B cell (primary cell): ENCODE measurements around the gene PJA1. TPM values are rescaled to one million over a fixed set of nuclear protein-coding genes. Genes with fewer than 3 reads are reported as not detected.

ENCODE experiments used
- ATAC-seq: fragments of 200-7000 bp; cut with Tn5 transposase; one replicate; pipeline ENCODE4 v1.10.0; 2021; ENCODE audit warnings: low read depth, mild to moderate bottlenecking, moderate number of reproducible peaks, moderate library complexity
- CTCF ChIA-PET: fragments of 350-600 bp; sonication (Branson Sonifier 250); formaldehyde crosslinking; loops from one replicate; lab custom pipeline; 2021; ENCODE audit warnings: antibody characterized with exemption, inconsistent platforms; lab: Charles Lee
- POLR2A ChIA-PET: fragments of 350-600 bp; sonication (Branson Sonifier 250); formaldehyde crosslinking; loops from one replicate; lab custom pipeline; 2021; ENCODE audit warnings: antibody characterized with exemption; lab: Charles Lee
- DNase-seq: peaks from one replicate; pipeline ENCODE4 v3.0.0; 2013
- H2AFZ ChIP-seq: 2 replicates; pipeline ENCODE4 v1.6.1; 2012; ENCODE audit warnings: mild to moderate bottlenecking, low read depth, low read length; ENCODE audit not compliant: insufficient read depth, poor library complexity, severe bottlenecking
- H3K27ac ChIP-seq, 2 donors: 1 replicate in 1 of 2; 2 replicates in 1 of 2; pipeline ENCODE4 v1.5.1; 2012 to 2013; ENCODE audit warnings: low read length in 2 of 2, mild to moderate bottlenecking in 2 of 2, moderate library complexity in 1 of 2
- H3K27me3 ChIP-seq, 4 experiments: fragments of 200-600 bp in 1 of 4; sonication (generic) in 1 of 4; replicated peaks in 1 of 4; 1 replicate in 2 of 4; 2 replicates in 2 of 4; pipeline versions ENCODE4 v1.6.1 to v1.7.0; 2013 to 2016; ENCODE audit warnings: low read length in 3 of 4, mild to moderate bottlenecking in 2 of 4, mixed read lengths in 1 of 4, moderate library complexity in 1 of 4; ENCODE audit not compliant: insufficient read depth in 4 of 4, control insufficient read depth in 3 of 4; ENCODE audit errors: control extremely low read depth in 1 of 4
- H3K36me3 ChIP-seq, 2 experiments: replicated peaks in 1 of 2; 1 replicate in 1 of 2; 2 replicates in 1 of 2; pipeline versions ENCODE4 v1.6.1 to v1.7.1; 2013; ENCODE audit warnings: low read length in 1 of 2; ENCODE audit not compliant: insufficient read depth in 2 of 2, control insufficient read depth in 1 of 2; ENCODE audit errors: control extremely low read depth in 1 of 2, extremely low read depth in 1 of 2
- H3K4me1 ChIP-seq, 2 donors: fragments of 200-600 bp in 1 of 2; sonication (generic) in 1 of 2; 1 replicate in 1 of 2; 2 replicates in 1 of 2; pipeline versions ENCODE4 v1.5.1 to v1.6.1; 2013 to 2017; ENCODE audit warnings: low read length in 2 of 2; ENCODE audit not compliant: control insufficient read depth in 2 of 2, insufficient read depth in 2 of 2
- H3K4me2 ChIP-seq: replicated peaks from 2 replicates; pipeline ENCODE3; 2012; ENCODE audit warnings: mild to moderate bottlenecking, low read depth, low read length; ENCODE audit not compliant: poor library complexity, severe bottlenecking
- H3K4me3 ChIP-seq, 5 experiments: fragments of 200-600 bp in 1 of 5; sonication (generic) in 1 of 5; 1 replicate in 3 of 5; 2 replicates in 2 of 5; pipeline versions ENCODE4 v1.5.1 to v1.7.0; 2011 to 2016; ENCODE audit warnings: low read length in 4 of 5, mild to moderate bottlenecking in 4 of 5, low read depth in 2 of 5, control low read depth in 1 of 5, moderate library complexity in 1 of 5; ENCODE audit not compliant: insufficient read depth in 1 of 5; ENCODE audit errors: control extremely low read depth in 1 of 5, extremely low read depth in 1 of 5
- H3K79me2 ChIP-seq: fragments of 200-600 bp; sonication (generic); one replicate; pipeline ENCODE4 v1.6.0; 2016; ENCODE audit warnings: low read length; ENCODE audit not compliant: control insufficient read depth, insufficient read depth
- H3K9ac ChIP-seq: fragments of 200-600 bp; sonication (generic); 2 replicates; pipeline ENCODE4 v1.6.1; 2017; ENCODE audit warnings: mild to moderate bottlenecking, low read length, moderate library complexity
- H3K9me3 ChIP-seq, 3 donors: one replicate each; pipeline versions ENCODE4 v1.6.1 to v1.7.1; 2013; ENCODE audit warnings: low read length in 2 of 3; ENCODE audit not compliant: control insufficient read depth in 2 of 3, insufficient read depth in 1 of 3; ENCODE audit errors: control extremely low read depth in 1 of 3
- H4K20me1 ChIP-seq: 2 replicates; pipeline ENCODE4 v1.6.0; 2012; ENCODE audit warnings: mild to moderate bottlenecking, low read length; ENCODE audit not compliant: insufficient read depth, control insufficient read depth, poor library complexity, severe bottlenecking
- H3K27ac Mint-ChIP-seq: one replicate; pipeline ENCODE4 v1.8.0; 2021; ENCODE audit warnings: mixed read lengths
- H3K27me3 Mint-ChIP-seq: one replicate; pipeline ENCODE4 v1.8.0; 2021; ENCODE audit warnings: mixed read lengths
- H3K4me1 Mint-ChIP-seq: one replicate; pipeline ENCODE4 v1.8.0; 2021; ENCODE audit warnings: mixed read lengths
- H3K4me3 Mint-ChIP-seq: one replicate; pipeline ENCODE4 v1.8.0; 2021; ENCODE audit warnings: mixed read lengths
- H3K9me3 Mint-ChIP-seq: one replicate; pipeline ENCODE4 v1.8.0; 2022; ENCODE audit warnings: mixed read lengths; ENCODE audit not compliant: insufficient read depth
- EZH2 ChIP-seq: IDR thresholded peaks from 2 replicates; pipeline ENCODE4 v1.6.1; 2012; ENCODE audit warnings: borderline replicate concordance, low read depth, mild to moderate bottlenecking, moderate library complexity, low read length; ENCODE audit not compliant: insufficient read depth, poor library complexity, severe bottlenecking
- WGBS: methylation state at CpG from one replicate; pipeline ENCODE4 v1.1.5; 2013; ENCODE audit warnings: missing lambda C conversion rate; ENCODE audit not compliant: insufficient coverage; 5-methylcytosine and 5-hydroxymethylcytosine counted together
- intact Hi-C: fragments of 100-400 bp; cut with micrococcal nuclease; formaldehyde crosslinking; loops from one replicate; pipeline ENCODE4 v1.10.0; 2022
- polyA plus RNA-seq: library from polyadenylated mRNA; depleted of rRNA; stranded (reverse); fragments of >200 nt; gene quantifications from 2 replicates; pipeline ENCODE4 v1.2.3, GENCODE V29; 2012
- total RNA-seq, 2 donors: library from RNA; stranded (reverse); fragments of 120-200 nt in 1 of 2; gene quantifications; 1 replicate in 1 of 2; 2 replicates in 1 of 2; pipeline versions ENCODE4 v1.2.3 to v1.2.4, GENCODE V29; 2013 to 2022
- TF ChIP-seq, protein P1 (sequence below): fragments of 200-600 bp; IDR thresholded peaks from one replicate; pipeline ENCODE4 v1.8.0; 2022; ENCODE audit warnings: antibody characterized with exemption, mild to moderate bottlenecking

PJA1 gene
- total and polyA plus RNA-seq, 2 donors (not counting 1 experiment from before 2014, with no cell fraction given): 17.7 to 21.3 TPM

DNA sequence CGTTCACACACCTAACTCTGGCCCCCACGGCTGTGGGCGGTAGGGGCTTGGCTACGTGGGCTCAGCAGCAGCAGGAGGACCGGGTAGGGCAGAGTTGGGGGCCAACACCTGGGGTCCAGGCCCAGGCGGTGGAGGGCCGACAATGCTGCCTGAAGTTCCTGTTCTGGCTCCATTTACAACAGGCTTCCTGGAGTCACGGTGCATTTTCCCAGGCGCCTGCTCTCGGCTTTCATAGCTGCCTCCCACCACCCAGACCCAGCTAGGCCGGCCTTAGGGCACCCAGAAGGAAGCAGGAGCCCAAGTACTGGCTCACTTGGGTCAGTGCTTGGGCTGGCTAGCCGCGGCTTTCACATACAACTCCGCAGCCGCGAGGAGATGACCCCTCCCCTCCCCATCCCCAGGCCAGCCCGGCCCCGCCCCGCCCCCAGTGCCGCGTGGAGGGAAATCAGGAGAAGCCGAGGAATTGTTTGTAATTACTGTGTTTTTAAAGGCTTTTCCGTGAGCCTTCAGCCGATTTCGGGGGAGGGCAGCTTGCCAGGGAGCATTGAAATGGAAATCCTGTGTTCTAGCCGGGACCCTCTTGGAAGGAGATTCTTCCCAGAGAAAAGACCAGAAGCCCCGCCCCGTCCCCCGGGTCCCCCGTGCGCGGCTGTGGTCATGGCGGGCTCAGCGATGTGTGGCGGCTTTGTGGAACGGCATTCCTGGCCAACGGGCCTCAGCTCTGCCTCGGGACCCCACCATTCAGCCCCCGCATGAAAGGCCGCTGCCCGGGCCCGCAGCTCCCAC is 28.5 kb downstream of the PJA1 start:
- CTCF ChIA-PET: interaction anchor here (1.2 kb wide), 1 partner anchor 306 kb away, joined by 3 read pairs; no protein-coding TSS in a partner anchor
- H3K9me3 ChIP-seq: no peaks in the 10 kb centered on the region
- peaks cover 0 to 10% (median 0%) of the 10 kb centered on the region in 4 experiments for H3K27me3 ChIP-seq
- H4K20me1 ChIP-seq: no peaks in the 10 kb centered on the region
- Mint-ChIP-seq H3K4me3 (no peak overlapping the region), H3K27me3 (peaks cover 14% of the 10 kb centered on the region), H3K9me3 (no peaks in the 10 kb centered on the region), H3K4me1 (peaks cover 2% of the 10 kb centered on the region), H3K27ac (no peak overlapping the region)
- no peaks in the 10 kb centered on the region for H3K36me3 ChIP-seq
- H3K27ac ChIP-seq: no peak overlapping the region
- intact Hi-C loops: no loop called here
- no peak overlapping the region for H3K4me3 ChIP-seq
- 30% methylated on average over 26 of the region's 42 CpGs for WGBS
- no peak overlapping the region for H2AFZ ChIP-seq
- H3K9ac ChIP-seq: no peak overlapping the region
- H3K4me1 ChIP-seq: no peaks in the 10 kb centered on the region
- no peak for ATAC-seq
- H3K79me2 ChIP-seq: no peaks in the 10 kb centered on the region
- TF ChIP-seq, protein P1, sequence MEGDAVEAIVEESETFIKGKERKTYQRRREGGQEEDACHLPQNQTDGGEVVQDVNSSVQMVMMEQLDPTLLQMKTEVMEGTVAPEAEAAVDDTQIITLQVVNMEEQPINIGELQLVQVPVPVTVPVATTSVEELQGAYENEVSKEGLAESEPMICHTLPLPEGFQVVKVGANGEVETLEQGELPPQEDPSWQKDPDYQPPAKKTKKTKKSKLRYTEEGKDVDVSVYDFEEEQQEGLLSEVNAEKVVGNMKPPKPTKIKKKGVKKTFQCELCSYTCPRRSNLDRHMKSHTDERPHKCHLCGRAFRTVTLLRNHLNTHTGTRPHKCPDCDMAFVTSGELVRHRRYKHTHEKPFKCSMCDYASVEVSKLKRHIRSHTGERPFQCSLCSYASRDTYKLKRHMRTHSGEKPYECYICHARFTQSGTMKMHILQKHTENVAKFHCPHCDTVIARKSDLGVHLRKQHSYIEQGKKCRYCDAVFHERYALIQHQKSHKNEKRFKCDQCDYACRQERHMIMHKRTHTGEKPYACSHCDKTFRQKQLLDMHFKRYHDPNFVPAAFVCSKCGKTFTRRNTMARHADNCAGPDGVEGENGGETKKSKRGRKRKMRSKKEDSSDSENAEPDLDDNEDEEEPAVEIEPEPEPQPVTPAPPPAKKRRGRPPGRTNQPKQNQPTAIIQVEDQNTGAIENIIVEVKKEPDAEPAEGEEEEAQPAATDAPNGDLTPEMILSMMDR: no peak
- H3K4me2 ChIP-seq: no peak overlapping the region
- POLR2A ChIA-PET: interaction anchor here (0.6 kb wide), 1 partner anchor 28 kb away, joined by 4 read pairs; no protein-coding TSS in a partner anchor
- DNase-seq: no peak

DNA sequence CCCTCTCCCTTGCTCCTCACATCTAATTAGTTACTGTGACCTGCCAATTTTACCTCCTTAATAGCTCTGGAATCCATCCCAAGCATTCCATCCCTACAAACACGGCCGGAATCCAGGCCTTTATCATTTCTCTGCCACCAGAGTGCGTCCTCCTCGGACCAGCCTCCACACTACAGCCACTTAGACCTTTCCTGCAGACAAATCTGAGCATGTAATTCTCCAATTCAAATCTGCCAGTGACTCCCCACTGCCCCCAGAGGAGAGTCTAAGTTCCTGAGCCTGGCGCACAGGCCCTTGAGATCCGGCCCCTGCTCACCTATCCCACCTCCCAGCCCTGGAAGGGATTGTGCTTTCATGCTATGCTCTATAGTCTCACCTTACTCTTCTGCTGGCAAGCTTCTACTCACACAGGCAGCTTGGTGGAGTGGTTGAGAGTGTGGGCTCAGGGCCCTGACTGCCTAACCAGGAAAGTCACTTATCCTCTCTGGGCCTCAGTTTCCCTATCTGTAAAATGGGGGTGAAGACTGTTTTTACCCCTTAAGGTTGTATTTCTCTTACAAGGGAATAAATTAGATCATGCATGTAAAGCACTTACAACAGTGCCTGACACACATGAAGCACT is 31.2 kb downstream of the PJA1 start:
- no peak overlapping the region for H3K27ac Mint-ChIP-seq
- H3K4me3 Mint-ChIP-seq: no peak overlapping the region
- no peak for ATAC-seq
- ChIA-PET CTCF (no interaction called here), POLR2A (no interaction called here)
- Histone ChIP-seq H4K20me1 (no peaks in the 10 kb centered on the region), H3K9me3 (no peaks in the 10 kb centered on the region), H3K27me3 (peaks cover 0 to 15% (median 0%) of the 10 kb centered on the region in 4 experiments), H2AFZ (no peak overlapping the region), H3K79me2 (no peaks in the 10 kb centered on the region), H3K4me3 (no peak overlapping the region), H3K4me2 (no peak overlapping the region), H3K4me1 (no peaks in the 10 kb centered on the region), H3K9ac (no peak overlapping the region), H3K36me3 (no peaks in the 10 kb centered on the region), H3K27ac (no peak overlapping the region)
- DNase-seq: no peak
- H3K27me3 Mint-ChIP-seq: peaks cover 18% of the 10 kb centered on the region
- 11% methylated on average over 4 of the region's 6 CpGs for WGBS
- intact Hi-C loops: no loop called here
- H3K4me1 Mint-ChIP-seq: peaks cover 2% of the 10 kb centered on the region
- TF ChIP-seq, protein P1: no peak
- TF ChIP-seq EZH2: no peak
- no peaks in the 10 kb centered on the region for H3K9me3 Mint-ChIP-seq
